Measurements from ENCODE around the gene KDM3B. TPM values are rescaled to one million over a fixed set of nuclear protein-coding genes. Genes with fewer than 3 reads are reported as not detected.

Gene KDM3B
- total and polyA plus RNA-seq, 9 of the 15 experiments (the other 6 are each of a cell fraction or from before 2014, with no cell fraction given) = 13.8 to 62.8 (median 41.9) TPM

DNA sequence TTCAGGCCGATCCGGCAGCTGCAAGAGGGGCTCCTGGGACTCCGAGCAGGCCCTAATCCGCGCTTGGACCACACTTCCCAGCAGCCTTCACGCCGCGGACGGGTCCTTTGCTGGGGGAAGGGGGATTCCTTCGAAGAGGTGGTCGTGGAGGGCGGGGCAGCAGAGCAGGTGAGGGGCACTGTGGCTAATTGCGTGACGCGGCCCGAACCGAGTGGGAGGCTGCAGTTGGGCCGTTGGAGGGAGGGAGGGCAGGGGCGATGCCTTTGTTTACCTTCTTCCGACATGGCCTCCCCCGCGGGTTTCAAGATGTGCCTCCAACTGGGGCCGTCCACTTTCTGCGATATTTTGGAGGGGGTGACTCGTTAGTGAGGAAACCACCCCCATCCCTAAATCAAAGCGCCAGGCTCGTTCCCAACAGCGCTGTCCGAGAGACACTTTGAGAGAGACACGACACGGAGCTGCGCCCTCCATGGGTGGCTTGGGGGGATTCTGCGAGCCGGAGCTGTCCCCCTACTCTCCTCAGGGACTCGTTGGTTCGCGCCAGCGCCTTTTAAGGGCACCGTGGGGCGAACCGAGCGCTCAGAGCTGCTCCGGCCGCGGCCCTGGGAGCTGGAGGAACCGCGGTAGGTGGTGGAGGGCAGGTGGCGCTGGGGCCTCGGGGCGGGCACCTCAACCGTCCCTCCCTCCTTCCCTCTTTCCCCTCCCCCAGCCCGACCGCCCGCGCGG is 14.6 kb upstream of the KDM3B start, which contains the start of gene FAM53C (continued):
- TF ChIP-seq, protein P1, sequence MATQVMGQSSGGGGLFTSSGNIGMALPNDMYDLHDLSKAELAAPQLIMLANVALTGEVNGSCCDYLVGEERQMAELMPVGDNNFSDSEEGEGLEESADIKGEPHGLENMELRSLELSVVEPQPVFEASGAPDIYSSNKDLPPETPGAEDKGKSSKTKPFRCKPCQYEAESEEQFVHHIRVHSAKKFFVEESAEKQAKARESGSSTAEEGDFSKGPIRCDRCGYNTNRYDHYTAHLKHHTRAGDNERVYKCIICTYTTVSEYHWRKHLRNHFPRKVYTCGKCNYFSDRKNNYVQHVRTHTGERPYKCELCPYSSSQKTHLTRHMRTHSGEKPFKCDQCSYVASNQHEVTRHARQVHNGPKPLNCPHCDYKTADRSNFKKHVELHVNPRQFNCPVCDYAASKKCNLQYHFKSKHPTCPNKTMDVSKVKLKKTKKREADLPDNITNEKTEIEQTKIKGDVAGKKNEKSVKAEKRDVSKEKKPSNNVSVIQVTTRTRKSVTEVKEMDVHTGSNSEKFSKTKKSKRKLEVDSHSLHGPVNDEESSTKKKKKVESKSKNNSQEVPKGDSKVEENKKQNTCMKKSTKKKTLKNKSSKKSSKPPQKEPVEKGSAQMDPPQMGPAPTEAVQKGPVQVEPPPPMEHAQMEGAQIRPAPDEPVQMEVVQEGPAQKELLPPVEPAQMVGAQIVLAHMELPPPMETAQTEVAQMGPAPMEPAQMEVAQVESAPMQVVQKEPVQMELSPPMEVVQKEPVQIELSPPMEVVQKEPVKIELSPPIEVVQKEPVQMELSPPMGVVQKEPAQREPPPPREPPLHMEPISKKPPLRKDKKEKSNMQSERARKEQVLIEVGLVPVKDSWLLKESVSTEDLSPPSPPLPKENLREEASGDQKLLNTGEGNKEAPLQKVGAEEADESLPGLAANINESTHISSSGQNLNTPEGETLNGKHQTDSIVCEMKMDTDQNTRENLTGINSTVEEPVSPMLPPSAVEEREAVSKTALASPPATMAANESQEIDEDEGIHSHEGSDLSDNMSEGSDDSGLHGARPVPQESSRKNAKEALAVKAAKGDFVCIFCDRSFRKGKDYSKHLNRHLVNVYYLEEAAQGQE (IDR thresholded peaks at IDR 0.05; ENCODE audit: borderline replicate concordance) = peak; percentile 36; the same call in 1 of the 2 replicates
- TF ChIP-seq, protein P1 (CRISPR knock-in tag; IDR thresholded peaks at IDR 0.05; ENCODE audit: low read depth) = 0 out of 2 replicates have a peak, but pooled peaks have one; percentile 57
- TF ChIP-seq CUX1 (CRISPR knock-in tag; IDR thresholded peaks at IDR 0.05) = no peak
- TF ChIP-seq NCOA2 (IDR thresholded peaks at IDR 0.05; ENCODE audit: partially characterized antibody in 2 of 2) = peak in 1 of 2 experiments; percentile 94
- no peak for TF ChIP-seq SFPQ (IDR thresholded peaks at IDR 0.05; ENCODE audit: low read depth, low read length)
- peak; percentile 96 for TF ChIP-seq GTF2F1 (IDR thresholded peaks at IDR 0.05; ENCODE audit: low read depth, low read length)
- TF ChIP-seq, protein P2, sequence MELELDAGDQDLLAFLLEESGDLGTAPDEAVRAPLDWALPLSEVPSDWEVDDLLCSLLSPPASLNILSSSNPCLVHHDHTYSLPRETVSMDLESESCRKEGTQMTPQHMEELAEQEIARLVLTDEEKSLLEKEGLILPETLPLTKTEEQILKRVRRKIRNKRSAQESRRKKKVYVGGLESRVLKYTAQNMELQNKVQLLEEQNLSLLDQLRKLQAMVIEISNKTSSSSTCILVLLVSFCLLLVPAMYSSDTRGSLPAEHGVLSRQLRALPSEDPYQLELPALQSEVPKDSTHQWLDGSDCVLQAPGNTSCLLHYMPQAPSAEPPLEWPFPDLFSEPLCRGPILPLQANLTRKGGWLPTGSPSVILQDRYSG (tag; conservative IDR thresholded peaks at IDR 0.05; ENCODE audit: low read depth) = peak; percentile 43; the same call in 1 of the 2 replicates
- TF ChIP-seq RB1 (IDR thresholded peaks at IDR 0.05; ENCODE audit: low read depth) = peak; percentile 87
- TF ChIP-seq CXXC5 (CRISPR knock-in tag; IDR thresholded peaks at IDR 0.05) = peak; percentile 85
